Naive B cell (primary cell): Measurements from ENCODE around the gene MOV10L1. TPM values are rescaled to one million over a fixed set of nuclear protein-coding genes. Genes with fewer than 3 reads are reported as not detected.

Experiments used
- ATAC-seq, 2 donors: fragments of 150-1000 bp; cut with Tn5 transposase; 2 replicates each; pipeline ENCODE4 v1.10.0; 2021; ENCODE audit warnings: low read depth in 2 of 2, mild to moderate bottlenecking in 2 of 2, moderate library complexity in 2 of 2
- DNase-seq: peaks from one replicate; pipeline ENCODE4 v3.0.0; 2022
- H3K27ac Mint-ChIP-seq, 6 donors: one replicate each; pipeline ENCODE4 v1.8.0; 2020 to 2022; ENCODE audit warnings: mild to moderate bottlenecking in 6 of 6, mixed read lengths in 6 of 6, moderate library complexity in 5 of 6, inconsistent platforms in 2 of 6
- H3K27me3 Mint-ChIP-seq, 3 donors: one replicate each; pipeline ENCODE4 v1.8.0; 2021 to 2022; ENCODE audit warnings: mixed read lengths in 3 of 3, mild to moderate bottlenecking in 1 of 3
- H3K36me3 Mint-ChIP-seq, 2 donors: one replicate each; pipeline ENCODE4 v1.8.0; 2020 to 2022; ENCODE audit warnings: mixed read lengths in 2 of 2, inconsistent platforms in 1 of 2, mild to moderate bottlenecking in 1 of 2
- H3K4me1 Mint-ChIP-seq, 3 donors: one replicate each; pipeline ENCODE4 v1.8.0; 2020 to 2022; ENCODE audit warnings: mixed read lengths in 3 of 3, inconsistent platforms in 1 of 3, mild to moderate bottlenecking in 1 of 3, moderate library complexity in 1 of 3
- H3K4me3 Mint-ChIP-seq, 8 donors: one replicate each; pipeline ENCODE4 v1.8.0; 2020 to 2022; ENCODE audit warnings: mild to moderate bottlenecking in 8 of 8, mixed read lengths in 8 of 8, moderate library complexity in 8 of 8, inconsistent platforms in 2 of 8
- H3K9me3 Mint-ChIP-seq, 7 donors: one replicate each; pipeline ENCODE4 v1.8.0; 2020 to 2022; ENCODE audit warnings: mixed read lengths in 7 of 7, mild to moderate bottlenecking in 5 of 7, inconsistent platforms in 2 of 7, moderate library complexity in 1 of 7
- polyA plus RNA-seq, 6 donors: library from polyadenylated mRNA; unstranded; fragments of 300-500 nt; fragmentation: Illumina TruSeq; gene quantifications; one replicate each; pipeline ENCODE4 v1.2.3, GENCODE V29; 2021; ENCODE audit warnings: low read depth in 6 of 6

Gene MOV10L1
- polyA plus RNA-seq = not detected

DNA sequence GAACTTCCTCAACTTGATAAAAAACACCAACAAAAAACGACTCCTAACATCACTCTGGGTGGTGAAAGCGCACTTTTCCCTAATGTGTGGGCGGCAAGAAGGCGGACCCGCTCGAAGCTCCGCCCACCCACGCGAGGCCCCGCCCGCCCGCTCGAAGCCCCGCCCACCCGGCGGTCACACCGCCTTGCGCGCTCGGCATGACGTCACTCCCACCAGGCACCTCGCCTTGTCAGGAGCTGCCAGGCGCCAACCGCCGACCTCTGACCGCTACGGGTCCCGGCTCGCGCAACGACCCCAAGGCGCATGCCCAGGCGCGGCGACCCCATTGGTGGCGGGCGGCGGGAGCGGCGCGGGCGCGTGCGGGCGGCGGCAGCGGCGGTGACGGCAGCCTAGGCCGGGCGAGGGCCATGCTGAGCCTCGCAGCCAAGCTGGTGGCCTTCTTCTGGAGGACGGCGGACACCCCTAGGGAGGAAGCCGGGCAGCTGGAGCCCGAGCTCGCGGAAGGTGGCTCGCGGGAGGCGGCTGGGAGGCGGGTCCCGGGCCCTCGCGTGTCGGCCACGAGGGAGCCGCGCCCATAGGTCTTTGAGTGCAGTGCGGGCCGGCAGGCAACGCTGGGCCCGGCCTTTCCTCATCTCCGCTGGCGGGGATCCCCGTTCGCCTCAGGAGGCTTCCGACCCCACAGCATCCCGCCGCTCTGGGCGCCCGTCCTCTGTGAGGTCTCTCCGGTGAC is at the start of gene MOV10L1:
TSS of gene MOV10L1 (plus strand) at position 325 of the 730 bp plus-strand sequence. CDS start at position 408, 83 bp downstream.
- H3K27me3 Mint-ChIP-seq = peaks cover 8 to 15% (median 10%) of the 10 kb centered on the region in 3 donors
- peaks cover 0 to 16% of the 10 kb centered on the region in 2 donors for H3K36me3 Mint-ChIP-seq
- H3K9me3 Mint-ChIP-seq = peaks cover 0 to 18% (median 15%) of the 10 kb centered on the region in 7 donors
- peak within 1 kb of the TSS in 1 of 6 donors; percentile 48 for H3K27ac Mint-ChIP-seq
- no peak for ATAC-seq
- peaks cover 5 to 9% (median 6%) of the 10 kb centered on the region in 3 donors for H3K4me1 Mint-ChIP-seq
- no peak within 1 kb of the TSS for H3K4me3 Mint-ChIP-seq
- no peak for DNase-seq

DNA sequence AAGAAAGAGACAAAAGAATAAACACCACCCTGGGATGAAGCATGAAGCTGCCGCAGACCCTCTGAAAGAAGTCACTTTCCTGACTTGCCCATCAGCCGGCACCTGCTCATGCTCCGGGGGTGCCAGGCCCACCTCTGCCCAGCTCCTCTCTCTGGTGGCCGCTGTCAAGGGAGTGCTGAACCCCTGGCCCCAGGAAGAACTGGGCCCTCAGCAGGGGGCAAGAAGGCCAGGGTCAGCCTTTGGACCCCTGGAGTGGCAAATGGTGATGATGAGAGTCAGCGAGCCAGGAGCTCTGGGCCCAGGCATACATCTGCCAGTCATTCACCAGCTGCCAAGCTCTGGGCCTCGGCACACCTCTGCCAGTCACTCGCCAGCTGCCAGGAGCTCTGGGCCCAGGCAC is 49.1 kb upstream of the MOV10L1 start:
- Mint-ChIP-seq H3K27me3 (peaks cover 15 to 40% (median 20%) of the 10 kb centered on the region in 3 donors), H3K27ac (no peak overlapping the region), H3K9me3 (peaks cover 0 to 18% (median 13%) of the 10 kb centered on the region in 7 donors), H3K36me3 (peaks cover 0 to 4% of the 10 kb centered on the region in 2 donors), H3K4me1 (peaks cover 0 to 4% (median 2%) of the 10 kb centered on the region in 3 donors), H3K4me3 (no peak overlapping the region)
- DNase-seq (no peak), ATAC-seq (no peak)

DNA sequence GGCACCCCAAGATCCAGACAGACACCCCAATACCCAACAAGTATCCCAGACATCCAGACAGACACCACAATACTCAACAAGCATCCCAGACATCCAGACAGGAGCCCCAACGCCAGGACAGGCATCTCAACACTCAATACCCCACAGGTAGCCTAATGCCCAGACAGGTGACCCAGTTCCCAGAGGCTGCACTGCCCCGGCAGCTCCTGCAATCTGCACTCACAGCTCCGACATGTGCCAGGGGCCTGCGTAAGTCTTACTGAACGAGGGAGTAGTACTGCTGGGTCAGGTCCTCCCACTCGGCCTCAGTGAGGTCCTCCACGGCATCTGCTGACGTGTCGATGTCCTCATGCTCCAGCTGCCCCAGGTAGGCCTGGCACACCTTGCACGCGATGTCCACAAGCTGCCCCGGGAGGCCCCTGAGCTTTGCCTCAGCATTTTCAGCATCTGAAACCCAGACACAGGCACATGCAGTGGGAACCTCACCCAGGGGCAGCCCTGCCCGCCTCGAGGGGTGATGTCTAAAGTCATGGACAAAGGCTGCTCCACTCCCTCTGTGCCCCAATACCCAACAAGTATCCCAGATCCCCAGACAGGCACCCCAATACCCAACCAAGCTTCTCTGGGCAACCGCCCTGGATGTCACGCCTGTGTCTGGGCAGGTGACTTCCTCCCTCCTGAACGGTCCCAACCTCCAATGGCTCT is 48.3 kb upstream of the MOV10L1 start:
- Mint-ChIP-seq H3K4me1 (peaks cover 0 to 4% (median 2%) of the 10 kb centered on the region in 3 donors), H3K27me3 (peaks cover 15 to 44% (median 20%) of the 10 kb centered on the region in 3 donors), H3K4me3 (no peak overlapping the region), H3K27ac (no peak overlapping the region), H3K36me3 (peaks cover 0 to 4% of the 10 kb centered on the region in 2 donors), H3K9me3 (peaks cover 0 to 18% (median 13%) of the 10 kb centered on the region in 7 donors)
- no peak for ATAC-seq
- DNase-seq = no peak

DNA sequence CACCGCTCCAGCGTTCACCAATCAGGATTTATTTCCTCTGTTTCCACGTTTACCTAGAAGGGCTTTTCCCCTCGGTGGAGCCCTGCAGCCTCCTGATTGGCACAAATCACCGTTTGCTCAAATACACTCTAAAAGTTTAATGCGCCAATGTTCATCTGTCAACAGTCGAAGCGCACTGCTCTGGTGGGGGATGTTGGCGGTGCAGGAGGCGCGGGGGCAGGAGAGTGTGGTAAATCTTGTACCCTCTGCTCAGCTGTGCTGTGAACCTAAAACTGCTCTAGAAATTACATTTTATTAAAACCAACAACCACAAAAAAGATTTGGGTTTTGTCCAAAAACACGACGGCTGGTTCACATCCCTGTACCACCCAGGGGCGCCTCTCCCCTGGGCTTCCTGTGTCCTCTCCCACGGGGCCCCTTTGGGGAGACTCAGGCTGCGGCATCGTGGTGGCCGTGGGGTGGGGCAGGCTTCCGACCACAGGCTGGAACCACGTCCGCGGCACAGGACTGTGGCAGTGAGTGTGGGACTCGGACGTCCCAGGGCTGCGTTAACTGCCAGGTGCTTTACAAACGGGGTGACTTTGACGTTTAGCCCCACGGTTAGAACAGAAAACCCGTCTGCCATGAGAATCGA is 45.2 kb upstream of the MOV10L1 start:
- DNase-seq (no peak), ATAC-seq (no peak)
- Mint-ChIP-seq H3K27ac (peak overlapping the region in 1 of 6 donors; percentile 78), H3K36me3 (no peaks in the 10 kb centered on the region), H3K4me1 (peaks cover 0 to 4% (median 2%) of the 10 kb centered on the region in 3 donors), H3K9me3 (peaks cover 0 to 2% (median under 1%) of the 10 kb centered on the region in 7 donors), H3K27me3 (peaks cover 15 to 35% (median 20%) of the 10 kb centered on the region in 3 donors), H3K4me3 (no peak overlapping the region)

DNA sequence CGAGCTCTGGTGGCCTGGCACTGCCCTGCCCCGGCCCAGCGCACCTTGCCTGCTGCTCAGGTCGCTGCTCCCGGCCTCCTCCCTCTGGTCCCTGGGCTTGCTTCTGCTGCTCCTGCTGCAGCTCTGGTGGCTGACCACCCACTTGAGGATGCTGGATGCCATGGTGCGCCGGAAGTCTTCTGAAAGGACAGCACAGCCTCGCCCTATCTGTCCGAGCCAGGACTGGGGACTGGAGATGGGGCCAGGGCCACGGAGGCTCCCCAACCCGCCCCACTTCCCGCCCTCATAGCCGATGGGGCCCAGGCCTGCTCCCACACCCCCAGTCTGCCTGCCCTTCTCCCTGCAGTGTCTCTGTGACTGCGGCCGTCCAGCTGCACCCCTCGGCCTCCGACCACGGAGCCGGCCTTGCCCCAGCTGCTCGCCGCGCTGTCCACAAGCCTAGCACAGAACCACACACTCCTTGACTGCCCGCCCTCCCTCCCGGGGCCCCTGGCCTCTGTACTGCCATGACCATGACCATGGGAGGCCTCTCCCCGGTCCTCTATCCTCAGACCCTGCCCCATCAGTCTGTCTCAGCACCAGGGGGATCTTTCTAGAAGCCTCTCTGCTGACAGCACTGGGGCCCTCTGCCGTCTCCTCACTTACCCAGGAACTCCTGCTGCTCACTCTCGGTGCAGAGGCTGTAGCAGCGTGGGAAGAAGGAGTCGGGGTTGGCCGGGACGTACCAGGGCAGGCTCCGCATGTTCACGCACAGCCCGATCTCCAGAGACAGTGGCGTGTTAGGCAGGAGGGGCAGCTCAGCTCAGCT is 44.4 kb upstream of the MOV10L1 start:
- H3K36me3 Mint-ChIP-seq = no peaks in the 10 kb centered on the region
- H3K27ac Mint-ChIP-seq = no peak overlapping the region
- no peak for DNase-seq
- peaks cover 0 to 2% (median 0%) of the 10 kb centered on the region in 7 donors for H3K9me3 Mint-ChIP-seq
- H3K4me1 Mint-ChIP-seq = peaks cover 0 to 4% (median 2%) of the 10 kb centered on the region in 3 donors
- H3K4me3 Mint-ChIP-seq = no peak overlapping the region
- no peak for ATAC-seq
- H3K27me3 Mint-ChIP-seq = peaks cover 15 to 39% (median 20%) of the 10 kb centered on the region in 3 donors

DNA sequence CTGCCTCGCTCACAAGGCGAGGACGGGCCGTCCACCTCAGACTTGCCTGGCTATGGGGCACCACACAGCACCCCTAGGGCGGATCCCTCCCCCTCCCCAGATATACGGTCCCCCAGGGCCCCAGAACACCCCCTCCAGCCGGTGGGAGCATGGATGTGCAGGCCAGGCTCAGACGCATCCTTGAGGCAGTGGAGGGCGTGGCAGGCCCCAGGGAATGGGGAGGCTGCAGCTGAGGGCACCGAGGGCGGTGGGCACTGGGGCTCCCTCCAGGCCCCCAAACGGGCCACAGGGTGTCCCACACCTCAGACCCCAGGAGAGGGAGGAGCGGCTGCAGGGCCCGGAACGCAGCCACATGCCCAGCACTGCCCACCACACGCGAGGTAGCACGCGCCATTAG is 43.8 kb upstream of the MOV10L1 start:
- Mint-ChIP-seq H3K4me3 (no peak overlapping the region), H3K27ac (no peak overlapping the region), H3K9me3 (peaks cover 0 to 2% (median 0%) of the 10 kb centered on the region in 7 donors), H3K4me1 (peaks cover 0 to 4% (median 2%) of the 10 kb centered on the region in 3 donors), H3K27me3 (peaks cover 21 to 43% (median 25%) of the 10 kb centered on the region in 3 donors), H3K36me3 (no peaks in the 10 kb centered on the region)
- DNase-seq = no peak
- no peak for ATAC-seq

DNA sequence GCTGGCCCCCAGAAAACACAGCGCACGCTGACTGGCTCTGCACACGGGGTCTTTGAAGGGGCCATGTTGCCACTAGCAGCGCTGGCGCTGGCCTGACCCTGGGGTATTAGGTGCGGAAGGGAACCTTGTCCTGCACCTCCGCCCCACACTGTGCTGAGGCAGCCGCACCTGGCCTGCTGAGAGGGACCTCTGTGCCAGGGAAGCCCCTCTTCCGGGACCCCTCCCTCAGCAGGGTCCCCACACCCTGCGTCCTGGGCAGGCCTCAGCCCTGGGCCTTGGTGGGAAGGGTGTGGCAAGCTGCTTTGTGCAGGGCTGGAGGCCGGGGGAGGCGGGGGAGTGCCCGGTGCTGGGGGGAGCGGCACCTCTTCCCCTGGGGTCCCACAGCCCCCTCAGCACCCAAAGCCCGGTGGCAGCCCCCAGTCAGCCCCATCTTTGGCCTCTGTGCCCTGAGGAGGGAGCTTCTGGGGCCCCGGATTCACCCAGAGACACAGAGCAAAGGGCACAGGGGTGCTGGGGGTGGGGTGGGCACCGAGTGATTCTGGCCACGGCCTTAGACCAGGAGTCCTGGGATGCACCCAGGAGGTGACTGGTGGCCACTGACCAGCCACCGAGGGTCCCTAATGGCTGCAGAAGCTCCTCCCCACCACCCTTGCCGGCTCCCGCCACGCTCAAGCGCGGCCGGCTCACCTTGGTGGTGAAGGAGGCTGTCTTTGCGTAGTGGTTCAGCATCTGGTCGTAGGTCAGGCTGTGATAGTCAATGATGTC is 43.1 kb upstream of the MOV10L1 start:
- no peak for DNase-seq
- ATAC-seq = no peak
- Mint-ChIP-seq H3K9me3 (peaks cover 0 to 2% (median 0%) of the 10 kb centered on the region in 7 donors), H3K4me3 (no peak overlapping the region), H3K27ac (no peak overlapping the region), H3K36me3 (no peaks in the 10 kb centered on the region), H3K4me1 (peaks cover 0 to 4% (median 2%) of the 10 kb centered on the region in 3 donors), H3K27me3 (peaks cover 27 to 47% (median 29%) of the 10 kb centered on the region in 3 donors)

DNA sequence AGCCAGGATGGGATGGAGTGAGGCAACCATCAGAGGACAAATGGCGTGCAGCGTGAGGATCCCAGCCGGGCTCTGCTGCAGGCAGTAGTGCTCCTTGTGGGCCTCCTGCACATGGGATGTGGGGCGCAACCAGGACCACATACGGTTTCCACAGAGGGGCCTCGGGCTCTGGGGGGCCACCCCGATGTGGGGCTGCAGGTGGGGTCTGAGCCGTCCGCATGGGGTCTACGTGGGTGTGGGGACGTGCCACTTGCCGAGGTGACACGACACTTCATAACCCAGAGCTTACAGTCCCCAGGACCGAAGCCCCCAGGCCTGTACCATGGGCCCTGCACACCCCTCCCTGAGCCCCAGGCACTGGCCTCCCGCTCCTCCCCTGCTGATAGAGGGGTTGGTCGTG is 42.5 kb upstream of the MOV10L1 start:
- Mint-ChIP-seq H3K27me3 (peaks cover 29 to 52% (median 29%) of the 10 kb centered on the region in 3 donors), H3K4me1 (peaks cover 0 to 4% (median 2%) of the 10 kb centered on the region in 3 donors), H3K4me3 (no peak overlapping the region), H3K27ac (no peak overlapping the region), H3K9me3 (peaks cover 0 to 6% (median 0%) of the 10 kb centered on the region in 7 donors), H3K36me3 (no peaks in the 10 kb centered on the region)
- ATAC-seq (no peak), DNase-seq (no peak)

DNA sequence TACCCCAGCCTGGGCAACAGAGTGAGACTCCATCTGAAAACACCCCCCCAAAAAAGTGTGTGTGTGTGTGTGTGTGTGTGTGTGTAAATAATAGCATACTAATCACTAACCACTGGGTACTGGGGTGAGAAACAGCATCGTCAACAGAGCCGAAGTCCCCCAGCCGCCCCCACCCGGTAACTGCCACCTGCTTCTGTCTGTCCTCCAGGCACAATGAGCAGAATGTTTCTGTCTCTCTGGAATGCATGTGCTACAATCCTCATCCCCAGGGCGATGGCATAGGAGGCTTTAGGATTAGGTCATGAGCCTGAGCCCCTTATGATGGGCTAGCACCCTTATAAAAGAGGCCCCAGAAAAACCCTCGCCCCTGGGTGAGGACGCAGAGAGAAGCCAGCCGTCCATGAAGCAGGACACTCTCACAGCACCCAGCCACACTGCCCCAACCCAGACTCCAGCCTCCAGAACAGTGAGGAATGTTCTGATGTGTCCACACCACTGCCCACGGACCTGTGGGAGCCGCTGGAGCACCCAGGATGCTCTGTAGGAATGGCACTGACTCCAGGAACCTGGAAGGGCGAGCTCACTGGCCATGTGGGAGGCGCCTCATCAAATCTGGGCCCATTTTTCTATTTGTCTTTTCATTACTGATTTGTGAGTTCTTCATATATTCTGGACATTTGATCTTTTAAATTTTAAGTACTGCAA is 41.6 kb upstream of the MOV10L1 start:
- H3K27me3 Mint-ChIP-seq = peaks cover 22 to 44% (median 22%) of the 10 kb centered on the region in 3 donors
- H3K4me1 Mint-ChIP-seq = peaks cover 0 to 4% (median 2%) of the 10 kb centered on the region in 3 donors
- H3K36me3 Mint-ChIP-seq = no peaks in the 10 kb centered on the region
- H3K4me3 Mint-ChIP-seq = no peak overlapping the region
- H3K27ac Mint-ChIP-seq = no peak overlapping the region
- DNase-seq = no peak
- H3K9me3 Mint-ChIP-seq = peaks cover 0 to 11% (median 1%) of the 10 kb centered on the region in 7 donors
- ATAC-seq = no peak

DNA sequence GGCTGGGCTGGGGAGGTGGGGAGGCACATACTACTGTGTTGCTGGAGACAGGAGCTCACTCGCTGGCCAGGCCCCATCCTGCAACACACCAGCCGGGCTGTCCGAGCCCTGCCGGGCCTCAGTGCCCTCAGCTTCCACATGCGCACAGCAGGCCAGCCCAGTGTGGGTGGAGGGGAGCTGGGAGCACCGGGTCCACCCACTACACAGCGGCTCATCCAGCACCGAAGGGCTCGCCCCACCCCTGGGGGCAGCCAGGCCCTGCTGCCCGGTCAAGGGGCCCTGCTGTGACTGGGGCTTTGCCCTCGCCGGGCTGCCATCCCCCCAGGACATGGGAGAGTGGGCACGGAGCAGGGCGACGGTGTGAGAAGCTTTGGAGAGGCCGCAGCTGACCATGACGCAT is 41.0 kb upstream of the MOV10L1 start:
- H3K4me3 Mint-ChIP-seq = no peak overlapping the region
- peaks cover 0 to 7% (median 6%) of the 10 kb centered on the region in 3 donors for H3K4me1 Mint-ChIP-seq
- H3K27me3 Mint-ChIP-seq = peaks cover 19 to 42% (median 20%) of the 10 kb centered on the region in 3 donors
- ATAC-seq = no peak
- H3K36me3 Mint-ChIP-seq = no peaks in the 10 kb centered on the region
- H3K9me3 Mint-ChIP-seq = peaks cover under 1 to 17% (median 6%) of the 10 kb centered on the region in 7 donors
- DNase-seq = no peak
- no peak overlapping the region for H3K27ac Mint-ChIP-seq

DNA sequence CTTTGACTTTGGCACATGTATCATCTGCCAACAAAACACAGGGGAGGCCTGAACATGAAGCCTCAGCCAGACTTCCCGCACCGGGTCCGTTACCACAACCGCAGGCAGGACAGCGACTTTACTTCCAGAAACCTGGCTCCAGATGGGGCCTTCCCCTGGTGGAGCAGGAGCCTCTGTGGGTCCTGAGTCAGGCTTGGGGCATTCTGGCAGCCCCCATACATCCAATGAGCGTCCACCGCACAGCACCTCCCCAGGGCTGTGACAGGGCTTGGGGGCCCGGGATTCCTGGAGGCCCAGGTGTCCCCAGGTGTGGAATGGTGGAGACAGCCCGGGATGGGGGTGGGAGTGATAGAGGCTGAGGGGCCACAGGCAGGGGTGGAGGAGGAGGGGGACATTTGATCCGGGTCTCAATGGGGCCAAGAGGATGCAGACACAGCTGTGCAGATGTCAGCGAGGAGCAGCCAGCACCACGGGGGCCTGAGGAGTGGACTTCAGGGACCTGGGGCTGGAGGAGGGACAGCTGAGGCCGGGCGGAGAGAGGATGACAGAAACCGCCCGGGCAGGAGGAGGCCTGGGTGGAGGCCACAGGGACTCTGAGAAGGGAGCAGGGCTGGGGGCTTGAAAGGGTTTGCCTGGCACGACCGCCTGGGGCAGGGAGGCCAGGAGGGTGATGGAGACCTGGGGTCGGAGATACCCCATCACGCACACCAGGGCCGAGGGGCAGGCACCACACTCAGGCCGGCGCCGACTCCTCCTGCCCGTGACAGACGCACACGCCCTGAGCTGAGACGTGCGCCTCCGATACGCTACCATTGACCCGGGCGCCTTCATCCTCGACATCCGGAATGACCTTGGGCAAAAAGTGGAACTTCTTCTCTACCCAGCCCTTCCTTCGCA is 40.3 kb upstream of the MOV10L1 start:
- Mint-ChIP-seq H3K4me1 (peaks cover 0 to 11% (median 7%) of the 10 kb centered on the region in 3 donors), H3K36me3 (no peaks in the 10 kb centered on the region), H3K9me3 (peaks cover 3 to 20% (median 8%) of the 10 kb centered on the region in 7 donors), H3K4me3 (no peak overlapping the region), H3K27ac (no peak overlapping the region), H3K27me3 (peaks cover 21 to 44% (median 23%) of the 10 kb centered on the region in 3 donors)
- no peak for ATAC-seq
- DNase-seq = no peak
